HUES64 (cell line): ENCODE results near the gene DHX29.
"Not testable (repeated sequence)": the region's sequence is repeated elsewhere in the genome, so short reads cannot be mapped to it uniquely, and the experiment has no call there.

Experiments used
- H3K27ac ChIP-seq: 2 replicates; pipeline ENCODE4 v1.7.0; 2013; ENCODE audit warnings: low read depth, low read length, inconsistent platforms
- H3K27me3 ChIP-seq: 2 replicates; pipeline ENCODE4 v1.6.1; 2013; ENCODE audit warnings: mild to moderate bottlenecking, low read length; ENCODE audit not compliant: insufficient read depth
- H3K36me3 ChIP-seq: 2 replicates; pipeline ENCODE4 v1.6.1; 2013; ENCODE audit warnings: mild to moderate bottlenecking, low read length; ENCODE audit not compliant: insufficient read depth
- H3K4me1 ChIP-seq: 2 replicates; pipeline ENCODE4 v1.6.1; 2013; ENCODE audit warnings: mild to moderate bottlenecking, low read length, moderate library complexity; ENCODE audit not compliant: insufficient read depth
- H3K4me3 ChIP-seq: 2 replicates; pipeline ENCODE4 v1.5.1; 2013; ENCODE audit warnings: mild to moderate bottlenecking, low read length, moderate library complexity
- H3K9ac ChIP-seq: 2 replicates; pipeline ENCODE4 v1.6.1; 2013; ENCODE audit warnings: mild to moderate bottlenecking, low read depth, low read length
- H3K9me3 ChIP-seq: 2 replicates; pipeline ENCODE4 v1.6.1; 2013; ENCODE audit warnings: low read depth, low read length; ENCODE audit not compliant: insufficient read depth
- WGBS: fragments of 150-250, 120-280 bp; methylation state at CpG from one replicate; pipeline ENCODE4 v1.1.7; 2013; ENCODE audit warnings: missing lambda C conversion rate; 5-methylcytosine and 5-hydroxymethylcytosine counted together

The DHX29 gene

GRCh38 chr5:55333017-55333416 lies 25.5 kb upstream of the DHX29 start:
- no peaks in the 10 kb centered on the region for H3K9me3 ChIP-seq
- no peaks in the 10 kb centered on the region for H3K27me3 ChIP-seq
- H3K36me3 ChIP-seq, result peaks cover 82% of the 10 kb centered on the region
- H3K4me1 ChIP-seq, result no peaks in the 10 kb centered on the region
- no peak overlapping the region for H3K27ac ChIP-seq
- H3K4me3 ChIP-seq, result no peak overlapping the region
- WGBS, result no CpG with 5 or more reads among the region's 1 CpG
- no peak overlapping the region for H3K9ac ChIP-seq

DNA sequence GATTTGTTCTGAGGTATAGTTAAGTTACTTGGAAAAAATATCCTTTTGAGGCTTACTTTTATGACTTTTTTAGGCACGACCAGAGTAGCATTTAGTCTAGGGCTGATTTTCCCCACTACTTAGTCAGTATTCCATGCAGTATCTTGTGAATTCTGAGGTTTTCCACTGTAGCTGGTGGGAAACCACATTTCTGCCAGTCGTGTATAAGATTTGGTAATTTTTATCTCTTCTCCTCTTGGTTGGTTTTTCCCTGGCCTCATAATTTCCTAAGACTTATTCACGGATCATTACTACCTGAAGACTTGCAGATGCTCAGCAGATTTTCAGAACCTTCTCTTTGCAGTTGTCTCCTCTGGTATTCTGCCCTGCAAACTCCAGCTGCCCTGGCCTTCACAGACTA lies 23.8 kb upstream of the DHX29 start:
- Histone ChIP-seq H3K27ac (no peak overlapping the region), H3K27me3 (no peaks in the 10 kb centered on the region), H3K9ac (no peak overlapping the region), H3K4me3 (no peak overlapping the region), H3K36me3 (peaks cover 89% of the 10 kb centered on the region), H3K9me3 (no peaks in the 10 kb centered on the region), H3K4me1 (no peaks in the 10 kb centered on the region)
- WGBS, result 96% methylated on average over 3 of the region's 3 CpGs

GRCh38 chr5:55327281-55327680 lies 19.8 kb upstream of the DHX29 start:
- Histone ChIP-seq H3K36me3 (peaks cover 93% of the 10 kb centered on the region), H3K27ac (no peak overlapping the region), H3K9ac (no peak overlapping the region), H3K9me3 (no peaks in the 10 kb centered on the region), H3K4me1 (no peaks in the 10 kb centered on the region), H3K27me3 (no peaks in the 10 kb centered on the region), H3K4me3 (no peak overlapping the region)
- 86% methylated on average over 1 of the region's 2 CpGs for WGBS

DNA sequence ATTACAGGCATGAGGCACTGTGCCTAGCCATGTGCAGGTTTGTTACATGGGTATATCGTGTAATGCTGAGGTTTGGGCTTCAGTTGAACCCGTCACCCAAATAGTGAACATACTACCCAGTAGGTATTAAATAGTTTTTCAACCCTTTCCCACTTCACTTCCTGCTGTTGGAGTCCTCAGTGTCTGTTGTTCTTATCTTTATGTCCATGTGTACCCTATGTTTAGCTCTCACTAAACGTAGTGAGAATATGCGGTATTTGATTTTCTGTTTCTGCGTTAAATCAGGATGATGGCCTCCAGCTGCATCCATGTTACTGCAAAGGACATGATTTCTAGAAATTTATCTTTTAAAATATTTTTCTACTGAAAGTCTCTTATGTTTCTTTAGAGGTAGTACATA lies 18.1 kb upstream of the DHX29 start:
- H3K9me3 ChIP-seq, result no peaks in the 10 kb centered on the region
- no peak overlapping the region for H3K27ac ChIP-seq
- peaks cover 80% of the 10 kb centered on the region for H3K36me3 ChIP-seq
- H3K27me3 ChIP-seq, result no peaks in the 10 kb centered on the region
- H3K4me3 ChIP-seq, result no peak overlapping the region
- H3K9ac ChIP-seq, result no peak overlapping the region
- H3K4me1 ChIP-seq, result no peaks in the 10 kb centered on the region
- WGBS, result 98% methylated on average over 5 of the region's 5 CpGs

- peaks cover 73% of the 10 kb centered on the region for H3K36me3 ChIP-seq
- no peak overlapping the region for H3K27ac ChIP-seq
- no peaks in the 10 kb centered on the region for H3K4me1 ChIP-seq
- H3K9ac ChIP-seq, result no peak overlapping the region
- 97% methylated on average over 1 of the region's 1 CpG for WGBS
- H3K27me3 ChIP-seq, result no peaks in the 10 kb centered on the region
- no peak overlapping the region for H3K4me3 ChIP-seq
- H3K9me3 ChIP-seq, result no peaks in the 10 kb centered on the region
These were observed 17.4 kb upstream of the DHX29 start for GRCh38 chr5:55324815-55325418.

DNA sequence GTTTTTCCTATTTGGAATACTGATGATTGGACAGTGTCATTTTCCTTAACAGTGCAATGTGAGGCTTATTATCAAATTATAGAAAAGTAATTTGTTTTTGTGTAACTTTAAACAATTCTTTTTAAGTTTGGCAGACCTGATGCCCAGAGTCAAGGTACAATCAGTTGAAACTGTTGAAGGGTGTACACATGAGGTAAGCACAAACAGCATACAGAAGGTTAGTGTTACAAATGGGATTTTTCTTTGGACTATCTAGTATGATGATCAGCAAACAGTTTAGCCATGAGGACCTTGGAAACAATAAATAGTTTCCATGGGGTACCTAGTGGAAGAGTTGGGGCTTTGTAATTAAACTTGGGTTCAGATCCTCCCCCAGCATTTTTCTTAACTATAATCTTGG lies 16.5 kb upstream of the DHX29 start:
- Histone ChIP-seq H3K27ac (no peak overlapping the region), H3K27me3 (no peaks in the 10 kb centered on the region), H3K9me3 (no peaks in the 10 kb centered on the region), H3K36me3 (peaks cover 64% of the 10 kb centered on the region), H3K4me3 (no peak overlapping the region), H3K4me1 (no peaks in the 10 kb centered on the region), H3K9ac (no peak overlapping the region)

DNA sequence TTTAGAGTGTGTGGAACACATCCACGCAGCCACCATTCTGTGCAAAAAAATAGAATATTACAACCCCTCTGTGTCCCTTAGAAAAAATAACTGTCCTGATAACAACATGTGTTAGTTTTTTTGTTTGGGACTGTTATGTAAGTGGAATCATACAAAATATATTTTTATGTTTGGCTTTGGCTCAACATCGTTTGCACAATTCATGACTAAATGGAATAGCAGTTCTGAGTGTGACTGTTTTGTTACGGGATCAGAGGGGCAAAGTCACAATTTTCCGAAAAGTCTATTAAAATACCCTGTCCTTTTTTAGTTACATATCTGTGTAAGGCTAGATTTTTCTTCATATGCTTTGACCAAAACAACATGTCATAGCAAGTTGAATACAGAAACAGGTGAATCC lies 13.1 kb upstream of the DHX29 start:
- Histone ChIP-seq H3K27ac (no peak overlapping the region), H3K4me3 (no peak overlapping the region), H3K27me3 (no peaks in the 10 kb centered on the region), H3K9me3 (0 out of 2 replicates have a peak, but pooled peaks cover 2% of the 10 kb centered on the region), H3K9ac (no peak overlapping the region), H3K4me1 (no peaks in the 10 kb centered on the region), H3K36me3 (peaks cover 37% of the 10 kb centered on the region)
- WGBS, result 89% methylated on average over 2 of the region's 4 CpGs

- Histone ChIP-seq H3K4me1 (peaks cover 3% of the 10 kb centered on the region), H3K9me3 (0 out of 2 replicates have a peak, but pooled peaks cover 2% of the 10 kb centered on the region), H3K27me3 (no peaks in the 10 kb centered on the region), H3K36me3 (peaks cover 28% of the 10 kb centered on the region), H3K4me3 (no peak overlapping the region), H3K27ac (no peak overlapping the region), H3K9ac (no peak overlapping the region)
- WGBS, result no CpG with 5 or more reads among the region's 1 CpG
These were observed 12.0 kb upstream of the DHX29 start for GRCh38 chr5:55319491-55319890.

- H3K4me1 ChIP-seq, H3K27me3 ChIP-seq, H3K9me3 ChIP-seq, H3K9ac ChIP-seq, H3K4me3 ChIP-seq, H3K27ac ChIP-seq: not testable (repeated sequence)
- peaks cover 18% of the 10 kb centered on the region for H3K36me3 ChIP-seq
- 98% methylated on average over 4 of the region's 4 CpGs for WGBS
These were observed 10.7 kb upstream of the DHX29 start for GRCh38 chr5:55318237-55318636.

DNA sequence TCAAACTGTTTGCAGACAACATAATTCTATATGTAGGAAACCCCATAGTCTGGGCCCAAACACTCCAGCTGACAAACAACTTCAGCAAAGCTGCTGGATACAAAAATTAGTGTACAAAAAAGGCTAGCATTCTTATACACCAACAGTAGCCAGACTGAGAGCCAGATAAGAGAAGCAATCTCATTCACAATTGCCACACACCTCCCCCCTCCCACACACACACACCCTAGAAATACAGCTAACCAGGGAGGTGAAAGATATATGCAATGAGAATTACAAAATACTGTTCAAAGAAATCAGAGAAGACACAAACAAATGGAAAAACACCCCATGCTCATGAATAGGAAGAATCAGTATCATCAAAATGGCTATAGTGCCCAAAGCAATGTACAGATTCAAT lies 9.3 kb upstream of the DHX29 start:
- Histone ChIP-seq H3K9me3 (0 out of 2 replicates have a peak, but pooled peaks cover 2% of the 10 kb centered on the region), H3K9ac (no peak overlapping the region), H3K27ac (no peak overlapping the region), H3K27me3 (no peaks in the 10 kb centered on the region), H3K4me3 (no peak overlapping the region), H3K4me1 (peaks cover 7% of the 10 kb centered on the region), H3K36me3 (peaks cover 9% of the 10 kb centered on the region)

DNA sequence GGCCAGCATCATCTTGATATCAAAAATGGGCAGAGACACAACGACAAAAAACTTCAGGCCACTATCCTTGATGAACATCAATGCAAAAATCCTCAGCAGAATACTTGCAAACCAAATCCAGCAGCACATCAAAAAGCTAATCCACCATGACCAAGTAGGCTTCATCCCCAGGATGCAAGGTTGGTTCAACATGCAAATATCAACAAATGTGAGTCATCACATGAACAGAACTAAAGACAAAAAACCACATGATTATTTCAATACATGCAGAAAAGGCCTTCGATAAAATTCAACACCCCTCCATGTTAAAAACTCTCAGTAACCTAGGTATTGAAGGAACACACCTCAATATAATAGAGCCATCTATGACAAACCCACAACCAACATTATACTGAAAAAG lies 8.8 kb upstream of the DHX29 start:
- H3K9ac ChIP-seq, result no peak overlapping the region
- 90% methylated on average over 2 of the region's 2 CpGs for WGBS
- H3K36me3 ChIP-seq, result peaks cover 14% of the 10 kb centered on the region
- H3K9me3 ChIP-seq, result 0 out of 2 replicates have a peak, but pooled peaks cover 2% of the 10 kb centered on the region
- H3K4me1 ChIP-seq, result peaks cover 7% of the 10 kb centered on the region
- no peak overlapping the region for H3K4me3 ChIP-seq
- no peak overlapping the region for H3K27ac ChIP-seq
- no peaks in the 10 kb centered on the region for H3K27me3 ChIP-seq
